Measurements from ENCODE around the gene DUSP9. TPM values are rescaled to one million over a fixed set of nuclear protein-coding genes. Genes with fewer than 3 reads are reported as not detected.

Gene DUSP9
- total and polyA plus RNA-seq, 2 donors (not counting 3 experiments of a cell fraction or from before 2014, with no cell fraction given): 0.04 TPM; not detected in 1

- FAIRE-seq (no peak), DNase-seq (ENCODE audit: low read depth, low spot score) (no peak)
- intact Hi-C loops (cut with micrococcal nuclease) (loop anchor here (1.0 to 2.0 kb wide), 4 partner anchors 33 to 729 kb away; no protein-coding TSS in a partner anchor), dilution Hi-C loops (cut with MboI; ENCODE audit: extremely low pct_ligation_motif_present, low sequenced_read_pairs) (no loop called here)
- peaks cover 5 to 14% of the 10 kb centered on the region in 2 experiments for H3K27me3 ChIP-seq (ENCODE audit: control insufficient read depth in 2 of 2, insufficient read depth in 2 of 2, low read length in 2 of 2)
- CTCF ChIA-PET: interaction anchor here (0.8 to 6.8 kb wide), 11 partner anchors 8 to 131 kb away, joined by 3 to 89 read pairs (median 5); no protein-coding TSS in a partner anchor
- H3K36me3 ChIP-seq (ENCODE audit: control insufficient read depth in 2 of 2, extremely low read depth in 1 of 2, insufficient read depth in 2 of 2, low read length in 2 of 2): no peaks in the 10 kb centered on the region
- H3K4me3 ChIP-seq (replicated peaks in 1 of 3; ENCODE audit: insufficient read depth in 1 of 3, low read depth in 1 of 3, low read length in 3 of 3): no peak overlapping the region
- no peak overlapping the region for H3K4me2 ChIP-seq (ENCODE audit: insufficient read depth, low read length)
- no peak overlapping the region for H3K27ac ChIP-seq (ENCODE audit: insufficient read depth, low read depth, low read length)
- no peak overlapping the region for H2AFZ ChIP-seq (ENCODE audit: low read depth, low read length)
- POLR2A ChIA-PET: no interaction called here
- BruUV-seq (replicated peaks): no TSS peak
- H3K4me1 ChIP-seq (ENCODE audit: control insufficient read depth, extremely low read depth, insufficient read depth, low read length): no peaks in the 10 kb centered on the region
- TF ChIP-seq EZH2 (IDR thresholded peaks at IDR 0.05; ENCODE audit: borderline replicate concordance, low read depth, low read length, severe bottlenecking) (no peak), POLR2A (IDR thresholded peaks at IDR 0.05; ENCODE audit: low read depth, low read length) (no peak), MYC (IDR thresholded peaks at IDR 0.05; ENCODE audit: low read depth, low read length) (no peak), JUN (IDR thresholded peaks at IDR 0.05; ENCODE audit: borderline replicate concordance, insufficient read depth, insufficient read length, low read depth) (no peak), CTCF (IDR thresholded peaks at IDR 0.05; ENCODE audit: extremely low read depth in 1 of 2, insufficient read depth in 1 of 2, low read depth in 1 of 2, low read length in 2 of 2) (no peak), FOS (IDR thresholded peaks at IDR 0.05; ENCODE audit: borderline replicate concordance, insufficient read depth, low read length) (no peak), MAX (IDR thresholded peaks at IDR 0.05; ENCODE audit: insufficient read depth, insufficient read length) (no peak), GATA2 (IDR thresholded peaks at IDR 0.05; ENCODE audit: insufficient read depth, insufficient read length, low read depth, low read length) (no peak), POLR2AphosphoS5 (IDR thresholded peaks at IDR 0.05; ENCODE audit: insufficient read depth, low read depth, low read length) (no peak)
- no peaks in the 10 kb centered on the region for H3K9me1 ChIP-seq (replicated peaks; ENCODE audit: control insufficient read depth, extremely low read depth, insufficient read depth, low read length)
- H3K9ac ChIP-seq (replicated peaks; ENCODE audit: extremely low read depth, insufficient read depth, low read length): no peak overlapping the region
- H3K9me3 ChIP-seq (replicated peaks; ENCODE audit: control insufficient read depth, insufficient read depth, low read length): no peaks in the 10 kb centered on the region
- H4K20me1 ChIP-seq (replicated peaks; ENCODE audit: control insufficient read depth, extremely low read depth, insufficient read depth, low read length): no peaks in the 10 kb centered on the region
- H3K79me2 ChIP-seq (ENCODE audit: control insufficient read depth, insufficient read depth, low read length): no peaks in the 10 kb centered on the region
These were observed 23.1 kb downstream of the DUSP9 start for GRCh38 chrX:153669901-153670731.
